CD4-positive, alpha-beta T cell (primary cell): Measurements from ENCODE around the gene CLEC10A. TPM values are rescaled to one million over a fixed set of nuclear protein-coding genes. Genes with fewer than 3 reads are reported as not detected.
"Not testable (repeated sequence)": the region's sequence is repeated elsewhere in the genome, so short reads cannot be mapped to it uniquely, and the experiment has no call there.

Source experiments
- ATAC-seq: fragments of 200-7000 bp; cut with Tn5 transposase; one replicate; pipeline ENCODE4 v1.10.0; 2022; ENCODE audit warnings: mild to moderate bottlenecking; ENCODE audit not compliant: poor library complexity
- CTCF ChIA-PET: fragments of 350-600 bp; sonication (Branson Sonifier 250); formaldehyde crosslinking; loops from one replicate; lab custom pipeline; 2021; ENCODE audit warnings: antibody characterized with exemption, inconsistent platforms; lab: Charles Lee
- POLR2A ChIA-PET: fragments of 350-600 bp; sonication (Branson Sonifier 250); formaldehyde crosslinking; loops from one replicate; lab custom pipeline; 2021; ENCODE audit warnings: antibody characterized with exemption, inconsistent platforms; lab: Charles Lee
- DNase-seq, 14 experiments: peaks; one replicate each; pipeline ENCODE4 v3.0.0-alpha.2; 2013 to 2020; ENCODE audit warnings: mixed read lengths in 2 of 14
- H3K27ac ChIP-seq, 2 donors: one replicate each; pipeline versions ENCODE4 v1.5.1 to v1.7.0; 2013; ENCODE audit warnings: low read length in 2 of 2, low read depth in 1 of 2, mild to moderate bottlenecking in 1 of 2
- H3K27me3 ChIP-seq, 2 experiments: 1 replicate in 1 of 2; 2 replicates in 1 of 2; pipeline versions ENCODE4 v1.6.1 to v1.7.0; 2013; ENCODE audit warnings: low read length in 2 of 2, control low read depth in 1 of 2, mild to moderate bottlenecking in 1 of 2, moderate library complexity in 1 of 2; ENCODE audit not compliant: insufficient read depth in 2 of 2, control insufficient read depth in 1 of 2
- H3K36me3 ChIP-seq: one replicate; pipeline ENCODE4 v1.6.1; 2013; ENCODE audit warnings: low read length, control low read depth; ENCODE audit not compliant: insufficient read depth
- H3K4me1 ChIP-seq: one replicate; pipeline ENCODE4 v1.6.1; 2013; ENCODE audit warnings: low read length, control low read depth; ENCODE audit not compliant: insufficient read depth
- H3K4me3 ChIP-seq: one replicate; pipeline ENCODE4 v1.5.1; 2013; ENCODE audit warnings: mild to moderate bottlenecking, low read length, moderate library complexity
- H3K9me3 ChIP-seq, 2 experiments: 1 replicate in 1 of 2; 2 replicates in 1 of 2; pipeline versions ENCODE4 v1.6.1 to v1.7.0; 2013; ENCODE audit warnings: low read length in 2 of 2, mild to moderate bottlenecking in 2 of 2, control low read depth in 1 of 2, moderate library complexity in 1 of 2; ENCODE audit not compliant: control insufficient read depth in 1 of 2, insufficient read depth in 1 of 2
- H3K27ac Mint-ChIP-seq: one replicate; pipeline ENCODE4 v1.8.0; 2020; ENCODE audit warnings: mixed read lengths
- H3K27me3 Mint-ChIP-seq: one replicate; pipeline ENCODE4 v1.8.0; 2021; ENCODE audit warnings: mixed read lengths
- H3K36me3 Mint-ChIP-seq: one replicate; pipeline ENCODE4 v1.8.0; 2021; ENCODE audit warnings: low read depth, mixed read lengths
- H3K4me1 Mint-ChIP-seq: one replicate; pipeline ENCODE4 v1.8.0; 2021; ENCODE audit warnings: low read depth, mixed read lengths
- H3K4me3 Mint-ChIP-seq: one replicate; pipeline ENCODE4 v1.8.0; 2020; ENCODE audit warnings: mild to moderate bottlenecking, mixed read lengths
- H3K9me3 Mint-ChIP-seq: one replicate; pipeline ENCODE4 v1.8.0; 2020; ENCODE audit warnings: mixed read lengths
- CTCF ChIP-seq: fragments of 200-600 bp; IDR thresholded peaks from one replicate; pipeline ENCODE4 v1.8.0; 2022; ENCODE audit warnings: antibody characterized with exemption, mild to moderate bottlenecking
- intact Hi-C, 2 experiments: fragments of 100-400 bp; cut with DNase I in 1 of 2; cut with micrococcal nuclease in 1 of 2; formaldehyde crosslinking; loops; one replicate each; pipeline versions ENCODE4 v1.15.1 to v1.9.0; 2023 to 2025; cut with DNase I, micrococcal nuclease
- total RNA-seq, 174 experiments: library from RNA in 2 of 174; stranded (reverse) in 2 of 174; gene quantifications; one replicate each; pipeline ENCODE4 v1.2.3 and lab custom pipeline; 2021 to 2026

CLEC10A gene
- total RNA-seq, 2 experiments from 2014 or later = 0.59 to 0.96 TPM

- intact Hi-C loops = no loop called here
- H3K4me1 Mint-ChIP-seq = peaks cover 5% of the 10 kb centered on the region
- Histone ChIP-seq H3K36me3 (no peaks in the 10 kb centered on the region), H3K4me1 (peaks cover 9% of the 10 kb centered on the region), H3K4me3 (no peak overlapping the region), H3K9me3 (no peaks in the 10 kb centered on the region), H3K27ac (no peak overlapping the region), H3K27me3 (no peaks in the 10 kb centered on the region)
- no peaks in the 10 kb centered on the region for H3K27me3 Mint-ChIP-seq
- no peak overlapping the region for H3K4me3 Mint-ChIP-seq
- TF ChIP-seq CTCF = no peak
- H3K9me3 Mint-ChIP-seq = no peaks in the 10 kb centered on the region
- no peaks in the 10 kb centered on the region for H3K36me3 Mint-ChIP-seq
- DNase-seq (no peak), ATAC-seq (no peak)
- ChIA-PET CTCF (no interaction called here), POLR2A (no interaction called here)
- no peak overlapping the region for H3K27ac Mint-ChIP-seq
Observed at GRCh38 chr17:7107012-7107754, 27.1 kb upstream of the CLEC10A start.

GRCh38 chr17:7102421-7102820, 22.4 kb upstream of the CLEC10A start:
- H3K9me3 ChIP-seq = no peaks in the 10 kb centered on the region
- Mint-ChIP-seq H3K9me3 (no peaks in the 10 kb centered on the region), H3K4me1 (no peaks in the 10 kb centered on the region), H3K36me3 (no peaks in the 10 kb centered on the region), H3K4me3 (no peak overlapping the region), H3K27me3 (no peaks in the 10 kb centered on the region), H3K27ac (no peak overlapping the region)
- no peaks in the 10 kb centered on the region for H3K36me3 ChIP-seq
- ChIA-PET CTCF (interaction anchor here (1.5 kb wide), 1 partner anchor 51 kb away, joined by 3 read pairs; no protein-coding TSS in a partner anchor), POLR2A (interaction anchor here (0.5 kb wide), 1 partner anchor 28 kb away, joined by 6 read pairs; no protein-coding TSS in a partner anchor)
- H3K4me3 ChIP-seq = no peak overlapping the region
- no peak for ATAC-seq
- H3K27ac ChIP-seq = no peak overlapping the region
- no peaks in the 10 kb centered on the region for H3K27me3 ChIP-seq
- DNase-seq = no peak
- no peaks in the 10 kb centered on the region for H3K4me1 ChIP-seq
- intact Hi-C loops = no loop called here
- no peak for TF ChIP-seq CTCF

- Histone ChIP-seq H3K27me3 (no peaks in the 10 kb centered on the region), H3K4me3 (no peak overlapping the region), H3K4me1 (no peaks in the 10 kb centered on the region), H3K9me3 (no peaks in the 10 kb centered on the region), H3K27ac (no peak overlapping the region), H3K36me3 (no peaks in the 10 kb centered on the region)
- Mint-ChIP-seq H3K27ac (no peak overlapping the region), H3K9me3 (no peaks in the 10 kb centered on the region), H3K36me3 (no peaks in the 10 kb centered on the region), H3K4me1 (no peaks in the 10 kb centered on the region), H3K4me3 (no peak overlapping the region), H3K27me3 (no peaks in the 10 kb centered on the region)
- DNase-seq (no peak), ATAC-seq (no peak)
- ChIA-PET POLR2A (no interaction called here), CTCF (interaction anchor here (1.5 kb wide), 1 partner anchor 52 kb away, joined by 3 read pairs; no protein-coding TSS in a partner anchor)
- TF ChIP-seq CTCF = no peak
- intact Hi-C loops = no loop called here
Observed at GRCh38 chr17:7101531-7101930, 21.5 kb upstream of the CLEC10A start.

- H3K36me3 ChIP-seq, H3K36me3 Mint-ChIP-seq, H3K4me3 Mint-ChIP-seq, H3K4me1 ChIP-seq, H3K27me3 ChIP-seq, H3K27ac Mint-ChIP-seq, POLR2A ChIA-PET, DNase-seq, intact Hi-C loops, ATAC-seq, H3K4me3 ChIP-seq, H3K9me3 ChIP-seq, H3K27me3 Mint-ChIP-seq, H3K9me3 Mint-ChIP-seq, H3K27ac ChIP-seq, H3K4me1 Mint-ChIP-seq: not testable (repeated sequence)
- CTCF ChIA-PET = interaction anchor here (1.5 kb wide), 1 partner anchor 53 kb away, joined by 3 read pairs; no protein-coding TSS in a partner anchor
Observed at GRCh38 chr17:7100641-7101379, 20.8 kb upstream of the CLEC10A start.
